HUES6 (cell line): ENCODE results near the gene SUPT6H.

Experiments
- H3K27ac ChIP-seq: 2 replicates; pipeline ENCODE4 v1.7.0; 2013; ENCODE audit warnings: low read depth, mild to moderate bottlenecking, low read length, inconsistent platforms
- H3K27me3 ChIP-seq: 2 replicates; pipeline ENCODE4 v1.6.1; 2013; ENCODE audit warnings: low read length; ENCODE audit not compliant: control insufficient read depth, insufficient read depth
- H3K36me3 ChIP-seq: 2 replicates; pipeline ENCODE4 v1.6.1; 2013; ENCODE audit warnings: low read length; ENCODE audit not compliant: control insufficient read depth, insufficient read depth
- H3K4me1 ChIP-seq: 2 replicates; pipeline ENCODE4 v1.6.1; 2013; ENCODE audit warnings: low read length; ENCODE audit not compliant: control insufficient read depth, insufficient read depth
- H3K4me3 ChIP-seq: 2 replicates; pipeline ENCODE4 v1.5.1; 2013; ENCODE audit warnings: low read depth, low read length
- H3K9ac ChIP-seq: one replicate; pipeline ENCODE4 v1.6.1; 2013; ENCODE audit warnings: mild to moderate bottlenecking, low read length
- H3K9me3 ChIP-seq: 2 replicates; pipeline ENCODE4 v1.6.1; 2013; ENCODE audit warnings: low read depth, low read length; ENCODE audit not compliant: control insufficient read depth, insufficient read depth

The SUPT6H gene

DNA sequence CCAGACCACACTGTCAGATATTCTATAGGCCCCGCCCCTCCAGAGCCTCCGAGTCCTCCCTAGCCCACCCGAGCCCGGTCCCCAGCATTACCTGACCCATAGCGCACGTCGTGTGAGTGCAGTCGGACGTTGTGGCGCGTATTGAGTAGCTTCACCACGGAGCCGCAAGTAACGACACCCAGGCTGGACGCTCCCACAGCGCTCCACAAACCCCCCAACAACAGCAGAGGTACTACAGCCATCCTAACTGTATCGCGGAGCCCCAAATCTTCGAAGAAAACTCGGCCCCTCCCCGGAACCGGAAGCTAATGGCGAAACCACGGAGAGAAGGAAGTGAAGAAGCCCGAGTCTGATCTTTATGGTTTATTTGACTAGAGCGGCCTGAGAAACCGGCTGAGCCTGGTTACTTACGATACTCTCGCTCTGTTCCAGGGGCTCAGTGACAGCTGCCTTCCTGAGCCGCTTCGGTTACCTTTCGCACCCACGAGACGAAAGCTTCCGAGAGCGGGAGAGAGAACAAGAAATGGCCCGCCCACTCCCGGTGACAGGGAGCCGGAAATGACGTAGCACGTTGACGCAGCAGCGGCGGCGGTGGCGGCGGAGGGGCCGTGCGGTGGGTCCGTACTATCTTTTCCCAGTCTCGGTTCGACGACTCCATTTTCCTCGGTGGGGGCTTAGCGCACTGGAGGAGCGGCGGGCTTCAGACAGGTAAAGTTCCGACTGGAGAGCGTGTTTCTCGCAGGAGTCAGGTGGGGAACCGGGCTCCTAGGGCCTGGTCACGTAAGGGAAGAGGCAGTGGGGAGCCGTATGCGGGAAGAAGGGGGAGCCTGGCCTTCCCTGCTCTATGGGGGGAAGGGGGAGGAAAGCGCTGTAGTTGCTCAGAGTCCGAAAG lies at the start of gene SUPT6H, which contains the start of gene SDF2:
Gene SUPT6H (plus strand): TSS at position 571 of the 892 bp plus-strand sequence. CDS start 11,197 bp downstream, outside the sequence.
Gene SDF2 (minus strand): TSS at position 272 of the 892 bp plus-strand sequence. CDS start 30 bp downstream, at position 242.
- Histone ChIP-seq H3K27ac (peak within 1 kb of the TSS; percentile 88), H3K9ac (peak within 1 kb of the TSS; percentile 95), H3K36me3 (peaks cover 45% of the 10 kb centered on the region), H3K27me3 (no peaks in the 10 kb centered on the region), H3K4me1 (peaks cover 5% of the 10 kb centered on the region; the same call in 1 of the 2 replicates), H3K9me3 (peaks cover 24% of the 10 kb centered on the region), H3K4me3 (peak within 1 kb of the TSS; percentile 98)

DNA sequence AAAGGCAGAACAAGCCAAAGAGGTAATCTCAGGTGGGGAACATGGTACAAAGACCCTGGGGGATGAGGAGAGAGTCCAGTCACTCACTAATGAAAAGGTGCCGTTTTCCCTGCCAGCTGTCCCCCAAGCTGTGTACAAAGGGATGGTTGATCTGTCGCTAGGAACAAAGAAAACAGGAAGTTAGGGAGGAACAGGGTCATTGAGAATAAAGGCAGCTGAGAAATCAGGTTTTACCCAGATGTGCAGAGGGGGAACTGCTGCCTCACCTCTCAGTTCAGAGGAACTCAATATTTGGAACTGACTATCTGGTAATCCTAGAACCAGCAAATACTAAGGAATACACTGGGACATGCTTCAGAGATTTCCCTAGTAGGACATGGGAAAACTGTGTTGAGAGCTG lies 49.5 kb upstream of the SUPT6H start:
- no peak overlapping the region for H3K9ac ChIP-seq
- H3K4me3 ChIP-seq, result no peak overlapping the region
- no peaks in the 10 kb centered on the region for H3K27me3 ChIP-seq
- H3K27ac ChIP-seq, result no peak overlapping the region
- peaks cover 93% of the 10 kb centered on the region for H3K36me3 ChIP-seq
- H3K9me3 ChIP-seq, result no peaks in the 10 kb centered on the region
- H3K4me1 ChIP-seq, result no peaks in the 10 kb centered on the region

DNA sequence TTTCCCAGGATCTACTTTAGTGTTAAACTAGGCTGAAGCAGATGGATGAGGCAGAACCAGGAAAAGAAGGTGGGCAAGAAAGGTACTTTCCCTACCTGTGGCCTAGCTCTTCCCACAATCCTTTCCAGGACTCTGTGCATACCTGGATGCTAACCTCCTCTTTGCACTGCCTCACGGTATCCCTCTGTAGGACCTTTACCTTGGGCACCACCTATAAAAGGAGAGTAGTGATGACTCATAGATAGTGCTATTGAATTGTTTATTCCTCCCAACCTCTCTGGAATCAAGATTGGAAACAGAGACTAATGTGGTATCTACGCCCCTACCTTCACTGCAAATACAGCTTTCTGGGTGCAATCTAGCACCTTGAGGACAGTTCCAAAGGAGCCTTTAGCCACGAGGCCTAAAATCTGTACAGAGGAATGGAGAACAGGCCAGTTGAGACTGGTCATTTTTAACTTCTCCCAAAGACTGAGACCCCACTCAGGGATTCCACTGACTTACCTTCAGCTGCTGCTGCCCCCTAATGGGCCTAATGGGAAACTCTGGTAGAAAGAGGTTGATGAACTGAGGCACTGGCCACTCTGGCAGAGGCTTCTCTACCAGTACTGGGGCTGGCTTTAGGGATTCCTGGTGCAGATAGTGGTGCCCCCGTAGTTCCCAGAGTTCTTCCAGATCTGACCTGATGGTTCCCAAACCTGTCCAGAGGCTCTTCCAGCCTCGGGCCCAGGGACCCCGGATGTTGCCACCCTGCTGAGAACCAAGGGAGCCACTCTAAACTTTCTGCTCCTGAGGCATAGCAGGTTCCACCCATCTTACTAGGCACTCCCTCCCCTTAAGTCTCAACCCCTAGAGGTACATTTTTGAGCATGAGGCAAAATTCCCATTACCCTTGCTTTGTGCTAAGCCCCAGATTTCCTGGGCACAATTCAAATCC lies 48.8 kb upstream of the SUPT6H start:
- Histone ChIP-seq H3K27me3 (no peaks in the 10 kb centered on the region), H3K27ac (no peak overlapping the region), H3K9ac (no peak overlapping the region), H3K4me3 (no peak overlapping the region), H3K9me3 (no peaks in the 10 kb centered on the region), H3K4me1 (no peaks in the 10 kb centered on the region), H3K36me3 (peaks cover 95% of the 10 kb centered on the region)

DNA sequence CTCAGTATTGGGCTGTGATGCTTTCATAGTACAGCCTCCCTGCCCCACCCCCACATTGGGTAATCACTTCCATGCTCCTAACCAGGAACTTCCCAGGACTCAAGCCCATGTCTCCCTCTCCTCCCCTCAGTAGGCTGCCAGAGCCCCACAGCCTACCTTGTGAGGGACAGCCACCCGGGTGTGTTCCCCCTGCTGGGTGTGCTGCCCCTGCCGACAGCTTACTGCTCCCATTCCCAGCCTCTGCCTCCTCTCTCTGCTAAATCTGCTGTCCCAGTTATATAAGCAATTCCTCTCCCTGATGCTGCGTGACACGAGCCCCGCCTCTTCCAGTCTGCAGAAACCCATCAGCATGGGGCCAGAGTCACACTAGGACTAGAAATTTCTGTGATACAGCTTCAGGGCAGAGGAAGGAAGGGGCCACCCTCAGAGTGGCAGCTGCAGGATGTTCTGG lies 48.0 kb upstream of the SUPT6H start, which contains the start of gene RSKR:
Gene RSKR (minus strand): TSS at position 255 of the 451 bp plus-strand sequence. CDS start 24 bp downstream, at position 231.
- peaks cover 97% of the 10 kb centered on the region for H3K36me3 ChIP-seq
- H3K27ac ChIP-seq, result no peak within 1 kb of the TSS
- no peaks in the 10 kb centered on the region for H3K4me1 ChIP-seq

DNA sequence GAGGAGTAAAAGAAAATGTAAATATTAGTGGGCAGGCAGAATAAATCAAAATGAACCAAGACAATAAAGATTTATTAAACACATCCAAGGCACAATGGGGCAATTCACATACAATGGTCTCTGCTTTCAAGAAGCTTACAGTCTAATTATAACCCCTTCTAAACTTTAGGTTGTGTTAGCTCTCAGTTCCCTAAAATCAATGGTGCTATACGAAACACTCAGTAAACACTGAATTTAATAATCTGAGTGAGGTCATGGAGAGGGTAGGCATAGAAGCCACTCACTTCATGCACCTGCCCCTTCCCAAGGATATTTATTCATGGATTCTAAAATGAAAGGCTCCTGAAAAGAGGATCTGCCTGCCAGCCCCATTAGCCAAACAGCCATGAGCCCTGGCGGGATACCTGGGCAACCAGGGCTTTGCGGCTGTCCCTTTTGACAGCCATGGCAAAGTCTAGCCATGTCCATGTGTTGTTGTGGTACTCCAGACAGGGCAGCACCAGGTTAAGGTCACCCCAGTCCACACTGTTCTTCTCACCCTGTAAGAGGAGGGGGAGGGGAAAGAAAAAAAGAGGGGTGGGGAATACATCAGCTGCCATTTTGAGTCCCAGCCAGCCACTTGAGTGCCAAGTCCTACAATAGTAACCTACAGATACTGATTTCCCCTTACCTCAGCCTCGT lies 46.6 kb upstream of the SUPT6H start:
- peaks cover 97% of the 10 kb centered on the region for H3K36me3 ChIP-seq
- no peaks in the 10 kb centered on the region for H3K9me3 ChIP-seq
- no peak overlapping the region for H3K4me3 ChIP-seq
- H3K27ac ChIP-seq, result no peak overlapping the region
- no peak overlapping the region for H3K9ac ChIP-seq
- no peaks in the 10 kb centered on the region for H3K4me1 ChIP-seq
- H3K27me3 ChIP-seq, result no peaks in the 10 kb centered on the region

More for the DNA sequence above, 48.0 kb upstream of the SUPT6H start, which contains the start of gene RSKR:
- Histone ChIP-seq H3K4me3 (no peak within 1 kb of the TSS), H3K9me3 (no peaks in the 10 kb centered on the region), H3K9ac (no peak within 1 kb of the TSS), H3K27me3 (no peaks in the 10 kb centered on the region)

DNA sequence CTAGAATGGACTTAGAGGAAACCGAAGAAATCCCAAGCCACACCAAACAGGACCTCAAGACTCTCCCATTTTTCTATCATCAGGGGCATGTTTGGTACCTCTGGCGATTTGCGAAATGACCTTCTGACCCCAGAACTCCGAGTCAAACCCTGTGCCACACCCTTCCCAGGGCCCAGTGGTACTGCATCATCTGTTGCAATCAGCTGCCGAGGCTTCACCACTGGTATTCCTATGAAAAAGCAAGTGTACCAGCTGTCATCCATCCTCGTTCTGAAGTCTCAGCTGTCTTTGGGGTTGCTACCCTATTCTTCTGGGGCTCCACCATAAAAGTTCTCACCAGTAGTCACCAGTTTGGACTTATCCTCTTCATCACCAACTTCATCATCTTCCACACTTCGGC lies 45.7 kb upstream of the SUPT6H start:
- H3K9ac ChIP-seq, result no peak overlapping the region
- no peaks in the 10 kb centered on the region for H3K9me3 ChIP-seq
- H3K4me3 ChIP-seq, result no peak overlapping the region
- no peaks in the 10 kb centered on the region for H3K4me1 ChIP-seq
- no peak overlapping the region for H3K27ac ChIP-seq
- H3K27me3 ChIP-seq, result no peaks in the 10 kb centered on the region
- peaks cover 97% of the 10 kb centered on the region for H3K36me3 ChIP-seq

DNA sequence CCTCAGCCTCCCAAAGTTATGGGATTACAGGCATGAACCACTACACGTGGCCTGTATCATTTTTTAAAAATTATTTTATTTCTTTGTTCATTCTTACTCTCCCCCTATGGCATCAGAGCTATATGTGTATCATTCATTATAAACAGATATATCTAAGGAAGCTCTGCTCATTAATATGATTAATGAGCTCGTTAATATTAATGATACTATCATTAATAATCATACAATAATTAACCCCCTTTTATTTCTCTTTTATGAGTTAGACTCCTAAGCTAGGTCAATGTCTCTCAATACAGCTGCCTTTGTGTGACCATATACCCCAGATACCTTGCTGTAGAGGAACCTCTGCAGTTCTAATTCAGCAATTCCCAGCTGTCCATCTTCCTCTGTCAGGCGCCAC lies 43.5 kb upstream of the SUPT6H start:
- Histone ChIP-seq H3K36me3 (peaks cover 98% of the 10 kb centered on the region), H3K4me1 (no peaks in the 10 kb centered on the region), H3K4me3 (no peak overlapping the region), H3K27ac (no peak overlapping the region), H3K27me3 (no peaks in the 10 kb centered on the region), H3K9ac (no peak overlapping the region), H3K9me3 (no peaks in the 10 kb centered on the region)

DNA sequence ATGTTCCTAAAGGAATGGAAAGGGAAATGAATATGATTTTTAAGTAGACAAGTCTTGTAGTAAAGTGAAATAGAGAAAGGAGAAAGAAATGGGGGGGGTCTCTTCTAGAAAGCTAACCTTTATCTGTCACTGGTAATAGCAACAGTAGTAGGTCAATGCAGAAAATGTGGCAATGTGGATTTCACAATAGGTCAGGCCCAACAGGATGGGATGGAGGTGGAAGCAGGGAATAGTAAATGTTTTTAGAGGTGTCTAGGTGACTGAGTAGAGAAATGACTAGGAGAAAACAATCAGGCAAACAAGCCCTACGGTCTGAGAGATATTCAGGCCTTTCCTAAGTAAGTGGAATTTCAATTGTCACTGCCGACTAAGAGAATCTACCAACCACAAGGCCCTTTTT lies 42.0 kb upstream of the SUPT6H start:
- Histone ChIP-seq H3K4me1 (no peaks in the 10 kb centered on the region), H3K9ac (no peak overlapping the region), H3K4me3 (no peak overlapping the region), H3K27ac (no peak overlapping the region), H3K27me3 (no peaks in the 10 kb centered on the region), H3K36me3 (peaks cover 99% of the 10 kb centered on the region), H3K9me3 (no peaks in the 10 kb centered on the region)

DNA sequence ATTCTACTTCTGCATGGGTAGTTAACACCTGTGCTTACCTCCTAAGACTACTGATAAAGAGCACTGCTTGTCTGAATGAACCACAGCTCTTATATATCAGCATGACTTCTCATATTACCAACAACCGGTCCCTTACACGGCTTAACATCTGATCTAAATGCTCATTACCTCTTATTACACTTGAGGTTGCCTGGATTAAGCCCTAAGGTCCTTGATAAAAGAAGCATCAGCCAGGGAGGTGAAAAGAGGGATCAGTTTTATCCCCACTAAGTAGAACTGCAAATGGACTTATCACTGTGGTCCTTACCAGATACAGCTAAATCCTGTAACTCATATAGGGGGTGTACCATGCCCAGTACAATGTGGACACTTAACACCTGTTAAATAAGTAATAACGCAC lies 39.8 kb upstream of the SUPT6H start:
- Histone ChIP-seq H3K9ac (no peak overlapping the region), H3K4me3 (no peak overlapping the region), H3K4me1 (no peaks in the 10 kb centered on the region), H3K36me3 (peaks cover 97% of the 10 kb centered on the region), H3K27me3 (no peaks in the 10 kb centered on the region), H3K9me3 (no peaks in the 10 kb centered on the region), H3K27ac (no peak overlapping the region)

DNA sequence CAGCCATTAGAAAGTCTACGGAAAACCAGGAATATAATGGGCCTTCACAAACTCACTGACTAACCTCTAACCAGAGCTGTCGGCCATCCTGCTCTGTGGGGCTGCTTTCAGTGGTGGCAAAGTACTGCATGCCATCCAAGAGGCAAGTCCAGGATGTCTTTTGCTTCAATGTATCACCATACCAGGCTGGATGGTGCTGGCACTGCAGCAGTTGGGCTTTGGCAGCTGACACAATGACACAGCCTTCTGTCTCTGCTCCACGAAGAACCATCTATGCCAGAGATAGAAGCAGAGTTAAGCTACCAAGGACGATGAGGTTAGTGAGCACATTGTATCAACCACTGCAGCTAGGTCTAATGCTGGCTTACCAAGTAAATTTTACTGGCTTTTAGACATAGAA lies 38.3 kb upstream of the SUPT6H start:
- H3K9me3 ChIP-seq, result no peaks in the 10 kb centered on the region
- peaks cover 97% of the 10 kb centered on the region for H3K36me3 ChIP-seq
- H3K27ac ChIP-seq, result no peak overlapping the region
- no peaks in the 10 kb centered on the region for H3K27me3 ChIP-seq
- no peaks in the 10 kb centered on the region for H3K4me1 ChIP-seq
- H3K4me3 ChIP-seq, result no peak overlapping the region
- H3K9ac ChIP-seq, result no peak overlapping the region
